ENCODE results near the gene TMEM87B. TPM values are rescaled to one million over a fixed set of nuclear protein-coding genes. Genes with fewer than 3 reads are reported as not detected.

TMEM87B gene
- total RNA-seq, 2 donors from 2014 or later = 14.8 to 15.3 TPM

- Histone ChIP-seq H3K36me3 (replicated peaks in 1 of 2; ENCODE audit: insufficient read depth in 1 of 2, low read depth in 2 of 2) (no peaks in the 10 kb centered on the region), H3K27me3 (no peaks in the 10 kb centered on the region), H3K27ac (no peak overlapping the region), H3K9me3 (no peaks in the 10 kb centered on the region), H3K4me1 (no peaks in the 10 kb centered on the region), H3K4me3 (no peak overlapping the region)
- WGBS, 2 donors = 88 to 95% methylated on average over 10 to 12 of the region's 12 CpGs
- no peak for TF ChIP-seq POLR2A (IDR thresholded peaks at IDR 0.05)
- no peak for TF ChIP-seq CTCF (IDR thresholded peaks at IDR 0.05)
- ATAC-seq (peak; percentile 49), DNase-seq (peak in 1 of 4 donors; percentile 24)
- intact Hi-C loops (cut with DNase I) = no loop called here
Observed at GRCh38 chr2:112153179-112153490, 98.1 kb downstream of the TMEM87B start.

GRCh38 chr2:112153501-112153900 lies 98.4 kb downstream of the TMEM87B start:
- intact Hi-C loops (cut with DNase I) = no loop called here
- H3K27ac ChIP-seq = no peak overlapping the region
- H3K36me3 ChIP-seq (replicated peaks in 1 of 2; ENCODE audit: insufficient read depth in 1 of 2, low read depth in 2 of 2) = no peaks in the 10 kb centered on the region
- H3K27me3 ChIP-seq = no peaks in the 10 kb centered on the region
- DNase-seq = no peak
- no peak overlapping the region for H3K4me3 ChIP-seq
- H3K4me1 ChIP-seq = no peaks in the 10 kb centered on the region
- no peak for ATAC-seq
- WGBS, 2 donors = 90 to 94% methylated on average over 10 of the region's 10 CpGs
- H3K9me3 ChIP-seq = no peaks in the 10 kb centered on the region
- TF ChIP-seq POLR2A (IDR thresholded peaks at IDR 0.05) (no peak), CTCF (IDR thresholded peaks at IDR 0.05) (no peak)

- Histone ChIP-seq H3K36me3 (replicated peaks in 1 of 2; ENCODE audit: insufficient read depth in 1 of 2, low read depth in 2 of 2) (no peaks in the 10 kb centered on the region), H3K4me3 (no peak overlapping the region), H3K27me3 (no peaks in the 10 kb centered on the region), H3K27ac (no peak overlapping the region), H3K4me1 (no peaks in the 10 kb centered on the region), H3K9me3 (no peaks in the 10 kb centered on the region)
- intact Hi-C loops (cut with DNase I) = no loop called here
- TF ChIP-seq CTCF (IDR thresholded peaks at IDR 0.05) (no peak), POLR2A (IDR thresholded peaks at IDR 0.05) (no peak)
- DNase-seq (no peak), ATAC-seq (no peak)
- 79% methylated on average over 12 to 14 of the region's 14 CpGs for WGBS, 2 donors
Observed at GRCh38 chr2:112154246-112155117, 99.4 kb downstream of the TMEM87B start.

GRCh38 chr2:112155331-112156151 lies 100.5 kb downstream of the TMEM87B start:
- no peak for DNase-seq
- Histone ChIP-seq H3K27ac (no peak overlapping the region), H3K9me3 (no peaks in the 10 kb centered on the region), H3K4me3 (no peak overlapping the region), H3K4me1 (no peaks in the 10 kb centered on the region), H3K36me3 (replicated peaks in 1 of 2; ENCODE audit: insufficient read depth in 1 of 2, low read depth in 2 of 2) (no peaks in the 10 kb centered on the region), H3K27me3 (no peaks in the 10 kb centered on the region)
- intact Hi-C loops (cut with DNase I) = no loop called here
- TF ChIP-seq POLR2A (IDR thresholded peaks at IDR 0.05) = no peak
- no peak for TF ChIP-seq CTCF (IDR thresholded peaks at IDR 0.05)
- ATAC-seq = no peak
- 64 to 72% methylated on average over 17 to 27 of the region's 27 CpGs for WGBS, 2 donors
